GM12878 (cell line): ENCODE results near the gene DISP2. TPM values are rescaled to one million over a fixed set of nuclear protein-coding genes. Genes with fewer than 3 reads are reported as not detected.

ENCODE experiments used
- ATAC-seq: fragments of 200-7000 bp; cut with Tn5 transposase; 3 replicates; pipeline ENCODE4 v1.9.1; 2020; ENCODE audit warnings: mild to moderate bottlenecking, moderate library complexity
- BruUV-seq: library from RNA; stranded (reverse); fragments of 400-500 nt; replicated peaks from 2 replicates; lab custom pipeline; 2021; lab: Mats Ljungman, UMichigan
- CTCF ChIA-PET: fragments of 300-600 bp; sonication (Branson Sonifier 250); formaldehyde crosslinking; extraction: SDS; loops from one replicate; lab custom pipeline; 2021; ENCODE audit warnings: inconsistent platforms; lab: Yijun Ruan, JAX
- POLR2A ChIA-PET: fragments of 350-600 bp; formaldehyde crosslinking; extraction: SDS; loops from one replicate; lab custom pipeline; 2021; ENCODE audit warnings: inconsistent platforms; lab: Charles Lee
- RAD21 ChIA-PET: fragments of 300-600 bp; sonication (Branson Sonifier 250); formaldehyde crosslinking; loops from one replicate; lab custom pipeline; 2023; ENCODE audit warnings: antibody characterized with exemption; ENCODE audit not compliant: unreplicated experiment; lab: Charles Lee
- SMC1A ChIA-PET: fragments of 300-600 bp; sonication (Branson Sonifier 250); formaldehyde crosslinking; loops from one replicate; lab custom pipeline; 2023; ENCODE audit not compliant: unreplicated experiment, uncharacterized antibody; lab: Charles Lee
- DNase-seq: peaks from one replicate; pipeline ENCODE4 v3.0.0-alpha.2; 2011; ENCODE audit warnings: low read depth, low spot score
- FAIRE-seq: peaks from 3 replicates; lab custom pipeline; 2011; peaks lifted over from hg19 to GRCh38; lab: Jason Lieb, UNC
- H2AFZ ChIP-seq: 2 replicates; pipeline ENCODE4 v1.6.0; 2011; ENCODE audit warnings: low read depth, low read length, control low read depth; ENCODE audit not compliant: control insufficient read depth
- H3K27ac ChIP-seq: 2 replicates; pipeline ENCODE4 v1.5.1; 2011; ENCODE audit warnings: control low read depth; ENCODE audit not compliant: control insufficient read depth, insufficient read depth
- H3K27me3 ChIP-seq, 2 experiments: replicated peaks in 1 of 2; 2 replicates each; pipeline versions ENCODE4 v1.6.0 to v1.6.1; 2011; ENCODE audit warnings: low read length in 1 of 2; ENCODE audit not compliant: control insufficient read depth in 2 of 2, insufficient read depth in 2 of 2
- H3K36me3 ChIP-seq, 2 experiments: 2 replicates each; pipeline ENCODE4 v1.5.1; 2011; ENCODE audit warnings: low read length in 1 of 2; ENCODE audit not compliant: control insufficient read depth in 2 of 2, insufficient read depth in 2 of 2
- H3K4me1 ChIP-seq: 2 replicates; pipeline ENCODE4 v1.6.1; 2011; ENCODE audit warnings: mild to moderate bottlenecking, low read length, moderate library complexity, mixed read lengths; ENCODE audit not compliant: control insufficient read depth, insufficient read depth
- H3K4me2 ChIP-seq: 2 replicates; pipeline ENCODE4 v1.6.0; 2011; ENCODE audit warnings: control low read depth; ENCODE audit not compliant: control insufficient read depth, insufficient read depth
- H3K4me3 ChIP-seq: fragments of 200-600 bp; sonication (generic); 2 replicates; pipeline ENCODE4 v1.5.1; 2016
- H3K79me2 ChIP-seq: 2 replicates; pipeline ENCODE4 v1.6.0; 2011; ENCODE audit warnings: low read length; ENCODE audit not compliant: control insufficient read depth, insufficient read depth
- H3K9ac ChIP-seq: 2 replicates; pipeline ENCODE4 v1.8.0; 2011; ENCODE audit warnings: low read length, control low read depth, mixed read lengths; ENCODE audit not compliant: control insufficient read depth, insufficient read depth
- H3K9me3 ChIP-seq: replicated peaks from 3 replicates; pipeline ENCODE4 v1.5.1; 2011; ENCODE audit warnings: mild to moderate bottlenecking, low read length; ENCODE audit not compliant: control insufficient read depth, insufficient read depth
- H4K20me1 ChIP-seq: 2 replicates; pipeline ENCODE4 v1.6.0; 2011; ENCODE audit not compliant: control insufficient read depth, insufficient read depth
- EGR1 ChIP-seq, 2 experiments: IDR thresholded peaks; 1 replicate in 1 of 2; 2 replicates in 1 of 2; pipeline ENCODE4 v1.6.1; 2011 to 2012; ENCODE audit warnings: low read depth in 2 of 2, low read length in 2 of 2, borderline replicate concordance in 1 of 2, mild to moderate bottlenecking in 1 of 2, moderate library complexity in 1 of 2
- EP300 ChIP-seq, 2 experiments: fragments of 150-350 bp in 1 of 2; IDR thresholded peaks; 2 replicates each; pipeline ENCODE4 v1.6.1; 2011 to 2012; ENCODE audit warnings: low read depth in 2 of 2, low read length in 2 of 2, borderline replicate concordance in 1 of 2, improper control_type of control experiment in 1 of 2, inconsistent platforms in 1 of 2; ENCODE audit not compliant: control insufficient read depth in 1 of 2
- ETV6 ChIP-seq, 2 experiments: fragments of 450-650 bp in 1 of 2; IDR thresholded peaks in 1 of 2; conservative IDR thresholded peaks in 1 of 2; 2 replicates each; pipeline ENCODE4 v1.6.1; 2014; ENCODE audit warnings: antibody characterized with exemption in 1 of 2, borderline replicate concordance in 1 of 2, low read depth in 1 of 2, mild to moderate bottlenecking in 1 of 2, moderate library complexity in 1 of 2
- FOXM1 ChIP-seq: IDR thresholded peaks from 2 replicates; pipeline ENCODE4 v1.6.1; 2012; ENCODE audit warnings: low read depth, mild to moderate bottlenecking, inconsistent platforms, low read length, moderate library complexity
- GATAD2B ChIP-seq: fragments of 450-650 bp; conservative IDR thresholded peaks from 2 replicates; pipeline ENCODE4 v1.6.1; 2017; ENCODE audit warnings: low read depth, mild to moderate bottlenecking, moderate library complexity
- KLF5 ChIP-seq: fragments of 450-650 bp; IDR thresholded peaks from 2 replicates; pipeline ENCODE4 v1.6.1; 2014; ENCODE audit warnings: mild to moderate bottlenecking; ENCODE audit not compliant: partially characterized antibody
- LARP7 ChIP-seq: fragments of 450-650 bp; IDR thresholded peaks from 2 replicates; pipeline ENCODE4 v1.6.1; 2017; ENCODE audit warnings: mild to moderate bottlenecking
- MEF2B ChIP-seq: fragments of 450-650 bp; IDR thresholded peaks from 2 replicates; pipeline ENCODE4 v1.6.1; 2018; ENCODE audit warnings: mild to moderate bottlenecking, moderate library complexity; ENCODE audit not compliant: partially characterized antibody, poor library complexity, severe bottlenecking
- PBX3 ChIP-seq: IDR thresholded peaks from 2 replicates; pipeline ENCODE4 v1.6.1; 2011; ENCODE audit warnings: mild to moderate bottlenecking, low read depth, low read length, moderate library complexity; ENCODE audit not compliant: insufficient replicate concordance
- PKNOX1 ChIP-seq: fragments of 450-650 bp; IDR thresholded peaks from 2 replicates; pipeline ENCODE4 v1.6.1; 2016; ENCODE audit warnings: mild to moderate bottlenecking
- TCF7 ChIP-seq: IDR thresholded peaks from 2 replicates; pipeline ENCODE4 v1.6.1; 2014; ENCODE audit warnings: antibody characterized with exemption, borderline replicate concordance
- USF1 ChIP-seq: IDR thresholded peaks from 2 replicates; pipeline ENCODE4 v1.6.1; 2011; ENCODE audit warnings: borderline replicate concordance, low read depth, mild to moderate bottlenecking, moderate library complexity, mixed read lengths, low read length; ENCODE audit not compliant: insufficient read depth; ENCODE audit errors: extremely low read length
- ZNF24 ChIP-seq: fragments of 450-650 bp; IDR thresholded peaks from 2 replicates; pipeline ENCODE4 v1.6.1; 2017; ENCODE audit warnings: antibody characterized with exemption, mild to moderate bottlenecking
- WGBS: methylation state at CpG from one replicate; pipeline ENCODE4 v1.1.6; 2016; ENCODE audit warnings: low lambda C conversion rate; ENCODE audit not compliant: insufficient replicate concordance, insufficient coverage; ENCODE audit errors: missing lambda C conversion rate; 5-methylcytosine and 5-hydroxymethylcytosine counted together
- in situ Hi-C: fragments of 300-500 bp; cut with MboI; formaldehyde crosslinking; loops from 9 replicates; pipeline ENCODE4 v1.14.3; 2018; ENCODE audit warnings: mixed read lengths
- intact Hi-C: fragments of 100-400 bp; cut with micrococcal nuclease; formaldehyde crosslinking; loops from one replicate; pipeline ENCODE4 v1.14.2; 2022; ENCODE audit not compliant: unreplicated experiment
- polyA plus RNA-seq, 11 experiments: library from polyadenylated mRNA; depleted of rRNA in 4 of 11; unstranded in 6 of 11; stranded (reverse) in 5 of 11; fragments of >200 nt; fragmentation: Nextera tagmentation in 4 of 11; fragmentation: Illumina TruSeq in 1 of 11; extraction: Ambion mirVana in 4 of 11; extraction: Trizol in 1 of 11; gene quantifications; 1 replicate in 1 of 11; 2 replicates in 10 of 11; pipeline versions ENCODE4 v1.2.1 to v1.2.3, GENCODE V29; 2011 to 2016; ENCODE audit warnings: inconsistent platforms in 2 of 11, missing spikeins in 2 of 11, low read depth in 1 of 11
- total RNA-seq, 4 experiments: library from RNA; depleted of rRNA in 3 of 4; stranded (reverse); fragments of >200 nt in 3 of 4; fragmentation: Illumina TruSeq in 1 of 4; extraction: Trizol in 1 of 4; gene quantifications; 2 replicates each; pipeline versions ENCODE4 v1.2.1 to v1.2.3, GENCODE V29; 2013 to 2021

Gene DISP2
- total and polyA plus RNA-seq, 10 of the 15 experiments (the other 5 are each of a cell fraction or from before 2014, with no cell fraction given) = under 0.01 to 0.20 (median 0.12) TPM; not detected in 7

- TF ChIP-seq ETV6 (conservative IDR thresholded peaks at IDR 0.05 in 1 of 2, IDR thresholded peaks at IDR 0.05 in 1 of 2; ENCODE audit: borderline replicate concordance in 1 of 2, low read depth in 1 of 2) (no peak), PKNOX1 (no peak), ZNF24 (no peak)
These were observed 8.7 kb downstream of the DISP2 start (continued) for GRCh38 chr15:40366457-40367370.

- H3K27ac ChIP-seq = no peak overlapping the region
- H2AFZ ChIP-seq = peak overlapping the region; percentile 69
- SMC1A ChIA-PET = interaction anchor here (1.3 to 2.4 kb wide), 2 partner anchors 15 to 55 kb away, joined by 5 to 8 read pairs; partner anchors contain the start of gene KNSTRN
- no peaks in the 10 kb centered on the region for H4K20me1 ChIP-seq
- in situ Hi-C loops = no loop called here
- H3K4me1 ChIP-seq = peaks cover 8% of the 10 kb centered on the region
- no peaks in the 10 kb centered on the region for H3K9me3 ChIP-seq
- H3K9ac ChIP-seq = no peak overlapping the region
- FAIRE-seq (no peak), DNase-seq (no peak), ATAC-seq (no peak)
- RAD21 ChIA-PET = interaction anchor here (1.4 kb wide), 1 partner anchor 23 kb away, joined by 4 read pairs; no protein-coding TSS in a partner anchor
- H3K79me2 ChIP-seq = no peaks in the 10 kb centered on the region
- WGBS = 40% methylated on average over 5 of the region's 5 CpGs
- POLR2A ChIA-PET = interaction anchor here (0.5 kb wide), 1 partner anchor 12 kb away, joined by 4 read pairs; no protein-coding TSS in a partner anchor
- peaks cover 3 to 5% of the 10 kb centered on the region in 2 experiments for H3K27me3 ChIP-seq
- H3K4me2 ChIP-seq = peak overlapping the region; percentile 86; the same call in 1 of the 2 replicates
- CTCF ChIA-PET = interaction anchor here (0.6 to 7.5 kb wide), 9 partner anchors 15 to 56 kb away, joined by 3 to 58 read pairs (median 5); partner anchors contain the start of genes CCDC9B, IVD and KNSTRN
- intact Hi-C loops = no loop called here
- BruUV-seq = no TSS peak
- no peak overlapping the region; the same call in 1 of the 2 replicates for H3K4me3 ChIP-seq
- H3K36me3 ChIP-seq = no peaks in the 10 kb centered on the region
- no peak for TF ChIP-seq PBX3
- no peak for TF ChIP-seq MEF2B
- TF ChIP-seq USF1 = no peak
- TF ChIP-seq EP300 (IDR thresholded peaks at IDR 0.05; ENCODE audit: borderline replicate concordance in 1 of 2, control insufficient read depth in 1 of 2, low read depth in 2 of 2, low read length in 2 of 2) = no peak
- no peak for TF ChIP-seq GATAD2B
- no peak for TF ChIP-seq TCF7
- TF ChIP-seq KLF5 = no peak
- TF ChIP-seq EGR1 (IDR thresholded peaks at IDR 0.05; ENCODE audit: borderline replicate concordance in 1 of 2, low read depth in 2 of 2, low read length in 2 of 2) = no peak
- no peak for TF ChIP-seq LARP7
- TF ChIP-seq FOXM1 = no peak
These were observed 9.3 kb downstream of the DISP2 start for GRCh38 chr15:40367371-40367685.
